Keratinocyte (primary cell): ENCODE measurements around the gene RIN3. TPM values are rescaled to one million over a fixed set of nuclear protein-coding genes. Genes with fewer than 3 reads are reported as not detected.
"Not testable (repeated sequence)": the region's sequence is repeated elsewhere in the genome, so short reads cannot be mapped to it uniquely, and the experiment has no call there.

Experiments used
- DNase-seq: peaks from one replicate; pipeline ENCODE4 v3.0.0-alpha.2; 2011; ENCODE audit warnings: low read depth, missing footprints, low spot score
- FAIRE-seq: peaks from 2 replicates; lab custom pipeline; 2011; peaks lifted over from hg19 to GRCh38; lab: Jason Lieb, UNC
- H2AFZ ChIP-seq: 2 replicates; pipeline ENCODE4 v1.6.0; 2012; ENCODE audit warnings: low read length, control low read depth, inconsistent platforms; ENCODE audit not compliant: control insufficient read depth
- H3K27ac ChIP-seq: 2 replicates; pipeline ENCODE4 v1.5.1; 2011; ENCODE audit warnings: low read length; ENCODE audit not compliant: control insufficient read depth, insufficient read depth
- H3K27me3 ChIP-seq: 3 replicates; pipeline ENCODE4 v1.6.0; 2011; ENCODE audit warnings: low read length; ENCODE audit not compliant: control insufficient read depth, insufficient read depth; ENCODE audit errors: extremely low read depth
- H3K36me3 ChIP-seq, 2 experiments: 2 replicates in 1 of 2; 3 replicates in 1 of 2; pipeline ENCODE4 v1.5.1; 2011; ENCODE audit warnings: low read length in 2 of 2, mild to moderate bottlenecking in 1 of 2; ENCODE audit not compliant: control insufficient read depth in 2 of 2, insufficient read depth in 2 of 2; ENCODE audit errors: extremely low read depth in 1 of 2
- H3K4me1 ChIP-seq: 3 replicates; pipeline ENCODE4 v1.5.1; 2011; ENCODE audit warnings: low read length; ENCODE audit not compliant: control insufficient read depth, insufficient read depth; ENCODE audit errors: extremely low read depth
- H3K4me2 ChIP-seq: 3 replicates; pipeline ENCODE4 v1.6.0; 2011; ENCODE audit warnings: low read depth, low read length; ENCODE audit not compliant: control insufficient read depth, insufficient read depth; ENCODE audit errors: extremely low read depth
- H3K4me3 ChIP-seq, 3 experiments: fragments of 200-600 bp in 1 of 3; sonication (generic) in 1 of 3; 2 replicates in 2 of 3; 3 replicates in 1 of 3; pipeline ENCODE4 v1.5.1; 2011 to 2016; ENCODE audit warnings: low read length in 3 of 3, mild to moderate bottlenecking in 3 of 3, control low read depth in 2 of 3, inconsistent platforms in 1 of 3, low read depth in 1 of 3, mixed read lengths in 1 of 3, mixed run types in 1 of 3, moderate library complexity in 1 of 3; ENCODE audit not compliant: control insufficient read depth in 2 of 3, insufficient read depth in 2 of 3; ENCODE audit errors: extremely low read depth in 1 of 3
- H3K79me2 ChIP-seq: 2 replicates; pipeline ENCODE4 v1.6.0; 2012; ENCODE audit warnings: low read length; ENCODE audit not compliant: control insufficient read depth, insufficient read depth
- H3K9ac ChIP-seq: 3 replicates; pipeline ENCODE4 v1.6.0; 2011; ENCODE audit warnings: low read length; ENCODE audit not compliant: control insufficient read depth, insufficient read depth; ENCODE audit errors: extremely low read depth
- H3K9me1 ChIP-seq: 3 replicates; pipeline ENCODE4 v1.6.0; 2011; ENCODE audit warnings: low read length; ENCODE audit not compliant: control insufficient read depth, insufficient read depth; ENCODE audit errors: extremely low read depth
- H3K9me3 ChIP-seq: 2 replicates; pipeline ENCODE4 v1.5.1; 2012; ENCODE audit warnings: low read depth, low read length; ENCODE audit not compliant: control insufficient read depth
- H4K20me1 ChIP-seq: 3 replicates; pipeline ENCODE4 v1.6.0; 2011; ENCODE audit warnings: low read length; ENCODE audit not compliant: control insufficient read depth, insufficient read depth; ENCODE audit errors: extremely low read depth
- EZH2 ChIP-seq: IDR thresholded peaks from one replicate; pipeline ENCODE4 v1.6.1; 2012; ENCODE audit warnings: inconsistent platforms, mild to moderate bottlenecking, low read length, moderate library complexity
- dilution Hi-C: fragments of 300-500 bp; cut with MboI; formaldehyde crosslinking; loops from one replicate; pipeline ENCODE4 v1.7.0; 2020; ENCODE audit warnings: low sequenced_read_pairs; ENCODE audit not compliant: extremely low pct_ligation_motif_present
- polyA plus RNA-seq, 5 experiments: library from polyadenylated mRNA; depleted of rRNA in 3 of 5; stranded (reverse) in 3 of 5; stranded (forward) in 1 of 5; unstranded in 1 of 5; fragments of >200 nt; gene quantifications; 1 replicate in 1 of 5; 2 replicates in 3 of 5; 3 replicates in 1 of 5; pipeline versions ENCODE4 v1.2.1 to v1.2.3, GENCODE V29; 2011 to 2012; ENCODE audit warnings: missing spikeins in 2 of 5, low read depth in 1 of 5, low replicate concordance in 1 of 5
- TF ChIP-seq, protein P1 (sequence below), 3 experiments: IDR thresholded peaks in 1 of 3; conservative IDR thresholded peaks in 1 of 3; optimal IDR thresholded peaks in 1 of 3; 2 replicates in 2 of 3; 3 replicates in 1 of 3; pipeline versions ENCODE3 to v1.5.1; 2011; ENCODE audit warnings: low read length in 3 of 3, mild to moderate bottlenecking in 3 of 3, moderate library complexity in 2 of 3, control low read depth in 1 of 3, inconsistent platforms in 1 of 3; ENCODE audit not compliant: insufficient read depth in 2 of 3; ENCODE audit errors: extremely low read depth in 1 of 3

RIN3 gene
- polyA plus RNA-seq, 1 donor (not counting 4 experiments of a cell fraction or from before 2014, with no cell fraction given): 1.2 TPM

DNA sequence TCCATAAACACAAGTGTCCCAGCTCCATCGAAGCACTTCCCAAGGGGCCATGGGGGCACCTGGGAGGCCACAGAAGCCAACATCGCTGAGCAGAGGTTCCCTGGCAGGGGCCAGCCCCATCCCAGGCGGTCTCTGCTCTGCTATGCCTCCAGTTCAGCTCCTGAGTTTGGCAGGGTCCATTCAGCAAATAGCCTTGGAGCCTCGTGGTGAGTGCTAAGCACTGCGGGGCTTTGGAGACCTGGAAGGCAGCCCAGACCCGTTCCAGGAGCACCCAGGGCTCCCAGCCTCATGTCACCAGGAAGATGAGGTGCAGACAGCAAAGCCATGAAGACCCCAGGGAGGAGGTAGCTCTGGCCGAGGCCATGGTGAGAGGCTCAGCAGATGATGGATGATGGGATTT is 125.3 kb downstream of the RIN3 start:
- no peak for TF ChIP-seq EZH2
- TF ChIP-seq, protein P1, sequence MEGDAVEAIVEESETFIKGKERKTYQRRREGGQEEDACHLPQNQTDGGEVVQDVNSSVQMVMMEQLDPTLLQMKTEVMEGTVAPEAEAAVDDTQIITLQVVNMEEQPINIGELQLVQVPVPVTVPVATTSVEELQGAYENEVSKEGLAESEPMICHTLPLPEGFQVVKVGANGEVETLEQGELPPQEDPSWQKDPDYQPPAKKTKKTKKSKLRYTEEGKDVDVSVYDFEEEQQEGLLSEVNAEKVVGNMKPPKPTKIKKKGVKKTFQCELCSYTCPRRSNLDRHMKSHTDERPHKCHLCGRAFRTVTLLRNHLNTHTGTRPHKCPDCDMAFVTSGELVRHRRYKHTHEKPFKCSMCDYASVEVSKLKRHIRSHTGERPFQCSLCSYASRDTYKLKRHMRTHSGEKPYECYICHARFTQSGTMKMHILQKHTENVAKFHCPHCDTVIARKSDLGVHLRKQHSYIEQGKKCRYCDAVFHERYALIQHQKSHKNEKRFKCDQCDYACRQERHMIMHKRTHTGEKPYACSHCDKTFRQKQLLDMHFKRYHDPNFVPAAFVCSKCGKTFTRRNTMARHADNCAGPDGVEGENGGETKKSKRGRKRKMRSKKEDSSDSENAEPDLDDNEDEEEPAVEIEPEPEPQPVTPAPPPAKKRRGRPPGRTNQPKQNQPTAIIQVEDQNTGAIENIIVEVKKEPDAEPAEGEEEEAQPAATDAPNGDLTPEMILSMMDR (optimal IDR thresholded peaks at IDR 0.05 in 1 of 3, IDR thresholded peaks at IDR 0.05 in 1 of 3, conservative IDR thresholded peaks at IDR 0.05 in 1 of 3; ENCODE audit: extremely low read depth in 1 of 3, insufficient read depth in 2 of 3, low read length in 3 of 3): no peak
- no peak for FAIRE-seq
- DNase-seq: no peak
- H3K4me1 ChIP-seq: no peaks in the 10 kb centered on the region
- no peaks in the 10 kb centered on the region for H3K9me3 ChIP-seq
- dilution Hi-C loops: no loop called here
- no peak overlapping the region for H3K4me2 ChIP-seq
- H4K20me1 ChIP-seq: no peaks in the 10 kb centered on the region
- peaks cover 0 to 2% of the 10 kb centered on the region in 2 experiments for H3K36me3 ChIP-seq
- H2AFZ ChIP-seq: no peak overlapping the region
- H3K4me3 ChIP-seq: no peak overlapping the region
- no peaks in the 10 kb centered on the region for H3K9me1 ChIP-seq
- no peak overlapping the region for H3K9ac ChIP-seq
- H3K27ac ChIP-seq: no peak overlapping the region
- no peaks in the 10 kb centered on the region for H3K27me3 ChIP-seq
- H3K79me2 ChIP-seq: no peaks in the 10 kb centered on the region

DNA sequence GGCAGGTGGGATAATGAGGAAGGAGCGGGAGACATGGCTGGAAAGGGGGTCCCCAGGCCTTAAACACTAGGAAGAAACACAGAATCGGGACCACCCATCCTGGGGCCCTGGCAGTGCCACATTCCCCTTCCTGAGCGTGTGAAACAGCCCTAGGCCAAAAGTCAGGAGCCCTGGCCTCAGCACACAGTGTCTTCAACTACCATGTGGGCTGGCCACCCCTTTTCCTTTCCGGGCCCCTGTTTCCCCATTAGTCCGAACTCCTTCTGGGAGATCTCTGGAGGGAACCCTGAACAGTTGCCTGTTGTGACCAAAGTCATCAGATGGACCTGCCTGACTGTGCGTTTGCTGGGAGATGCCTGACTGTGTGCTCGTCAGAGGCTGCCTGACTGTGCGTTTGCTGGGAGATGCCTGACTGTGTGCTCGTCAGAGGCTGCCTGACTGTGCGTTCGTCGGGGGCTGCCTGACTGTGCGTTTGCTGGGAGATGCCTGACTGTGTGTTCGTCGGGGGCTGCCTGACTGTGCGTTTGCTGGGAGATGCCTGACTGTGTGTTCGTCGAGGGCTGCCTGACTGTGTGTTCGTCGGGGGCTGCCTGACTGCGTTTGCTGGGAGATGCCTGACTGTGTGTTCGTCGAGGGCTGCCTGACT is 126.0 kb downstream of the RIN3 start:
- H3K9me3 ChIP-seq, H3K4me3 ChIP-seq, H3K4me1 ChIP-seq, FAIRE-seq, H2AFZ ChIP-seq, H3K27me3 ChIP-seq, H3K9me1 ChIP-seq, H3K9ac ChIP-seq, dilution Hi-C loops, H4K20me1 ChIP-seq, H3K4me2 ChIP-seq, DNase-seq, H3K79me2 ChIP-seq, H3K27ac ChIP-seq, H3K36me3 ChIP-seq: not testable (repeated sequence)

DNA sequence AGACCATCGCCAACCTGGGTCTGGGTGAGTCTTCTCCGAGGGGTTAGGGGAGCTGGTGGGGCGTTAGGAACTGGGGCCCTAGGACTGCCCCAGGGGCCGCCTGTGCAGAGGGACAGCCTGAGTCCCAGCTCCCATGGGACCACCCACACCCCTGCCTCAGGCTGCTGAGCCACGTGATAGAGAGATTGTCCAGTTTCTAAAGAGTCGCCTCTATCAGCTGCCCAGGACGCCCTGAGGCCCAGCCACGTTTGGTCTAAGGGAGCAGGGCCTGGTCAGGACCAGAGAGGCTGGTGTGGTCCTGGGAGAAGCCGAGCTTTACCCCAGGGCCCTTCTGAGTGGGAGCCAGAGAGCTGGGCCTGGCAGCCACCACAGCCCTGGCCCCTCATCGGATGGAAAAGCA is 127.7 kb downstream of the RIN3 start:
- DNase-seq: no peak
- dilution Hi-C loops: no loop called here
- H3K27ac ChIP-seq: no peak overlapping the region
- H3K4me2 ChIP-seq: no peak overlapping the region
- no peaks in the 10 kb centered on the region for H4K20me1 ChIP-seq
- H3K9me1 ChIP-seq: no peaks in the 10 kb centered on the region
- H3K27me3 ChIP-seq: no peaks in the 10 kb centered on the region
- no peak for FAIRE-seq
- H3K4me1 ChIP-seq: peaks cover 6% of the 10 kb centered on the region
- no peaks in the 10 kb centered on the region for H3K79me2 ChIP-seq
- peaks cover 3% of the 10 kb centered on the region for H3K9me3 ChIP-seq
- H3K4me3 ChIP-seq: no peak overlapping the region
- H2AFZ ChIP-seq: no peak overlapping the region
- no peak for TF ChIP-seq EZH2
- TF ChIP-seq, protein P1 (optimal IDR thresholded peaks at IDR 0.05 in 1 of 3, IDR thresholded peaks at IDR 0.05 in 1 of 3, conservative IDR thresholded peaks at IDR 0.05 in 1 of 3; ENCODE audit: extremely low read depth in 1 of 3, insufficient read depth in 2 of 3, low read length in 3 of 3): no peak
- H3K36me3 ChIP-seq: peaks cover 0 to 2% of the 10 kb centered on the region in 2 experiments
- no peak overlapping the region for H3K9ac ChIP-seq
